Esophagus squamous epithelium (tissue), 5 donors: ENCODE data around the gene IFIH1. TPM values are rescaled to one million over a fixed set of nuclear protein-coding genes. Genes with fewer than 3 reads are reported as not detected.

ENCODE experiments used
- DNase-seq: peaks from one replicate; lab custom pipeline; 2025; lab: John Stamatoyannopoulos, UW
- H3K27ac ChIP-seq, 4 donors: fragments of 200-600 bp; sonication (generic); one replicate each; pipeline ENCODE4 v1.5.1; 2016 to 2019; ENCODE audit warnings: mild to moderate bottlenecking in 1 of 4
- H3K27me3 ChIP-seq, 4 donors: fragments of 200-600 bp; sonication (generic); 1 replicate in 3 of 4; 2 replicates in 1 of 4; pipeline versions ENCODE4 v1.5.1 to v1.6.0; 2017 to 2021; ENCODE audit warnings: antibody characterized with exemption in 1 of 4
- H3K36me3 ChIP-seq, 3 donors: fragments of 200-600 bp; sonication (generic); one replicate each; pipeline ENCODE4 v1.5.1; 2016 to 2019
- H3K4me1 ChIP-seq, 3 donors: fragments of 200-600 bp; sonication (generic); one replicate each; pipeline ENCODE4 v1.5.1; 2017 to 2019
- H3K4me3 ChIP-seq, 4 donors: fragments of 200-600 bp; sonication (generic); 1 replicate in 3 of 4; 2 replicates in 1 of 4; pipeline ENCODE4 v1.5.1; 2016 to 2019; ENCODE audit warnings: mild to moderate bottlenecking in 2 of 4, moderate library complexity in 1 of 4
- H3K9me3 ChIP-seq, 3 donors: fragments of 200-600 bp; sonication (generic); one replicate each; pipeline ENCODE4 v1.5.1; 2016 to 2019
- CTCF ChIP-seq, 6 experiments: fragments of 450-650 bp in 4 of 6; fragments of 200-600 bp in 2 of 6; sonication (generic) in 2 of 6; IDR thresholded peaks; one replicate each; pipeline ENCODE4 v1.5.1; 2016 to 2019; ENCODE audit warnings: antibody characterized with exemption in 6 of 6, mild to moderate bottlenecking in 4 of 6, moderate library complexity in 4 of 6
- POLR2A ChIP-seq, 4 donors: fragments of 450-650 bp; IDR thresholded peaks; one replicate each; pipeline ENCODE4 v1.6.1; 2017; ENCODE audit warnings: antibody characterized with exemption in 4 of 4, mild to moderate bottlenecking in 4 of 4, moderate library complexity in 3 of 4
- WGBS, 2 donors: methylation state at CpG; one replicate each; pipeline ENCODE4 v1.1.5; 2018; 5-methylcytosine and 5-hydroxymethylcytosine counted together
- intact Hi-C: fragments of 100-400 bp; cut with DNase I; formaldehyde crosslinking; loops from one replicate; pipeline ENCODE4 v1.15.0; 2022
- total RNA-seq, 4 donors: library from RNA; depleted of rRNA; stranded (reverse); fragments of >200 nt; gene quantifications; one replicate each; pipeline ENCODE4 v1.1.0, GENCODE V29; 2016
- donor health status: DM: yes; HTN: yes; CAD: no.

IFIH1 gene
- total RNA-seq, 4 donors from 2014 or later = 8.2 to 17.4 (median 10.8) TPM

GRCh38 chr2:162293122-162293786 lies 25.2 kb downstream of the IFIH1 start:
- peaks cover 0 to 4% (median under 1%) of the 10 kb centered on the region in 3 donors for H3K36me3 ChIP-seq
- H3K9me3 ChIP-seq = no peaks in the 10 kb centered on the region
- H3K4me3 ChIP-seq = no peak overlapping the region
- 49 to 51% methylated on average over 2 of the region's 2 CpGs for WGBS, 2 donors
- no peak for TF ChIP-seq CTCF (IDR thresholded peaks at IDR 0.05)
- no peak for TF ChIP-seq POLR2A (IDR thresholded peaks at IDR 0.05)
- H3K4me1 ChIP-seq = no peaks in the 10 kb centered on the region
- intact Hi-C loops = no loop called here
- H3K27ac ChIP-seq = no peak overlapping the region
- H3K27me3 ChIP-seq = no peaks in the 10 kb centered on the region
- no peak for DNase-seq

GRCh38 chr2:162291748-162292147 lies 26.7 kb downstream of the IFIH1 start:
- H3K4me3 ChIP-seq = no peak overlapping the region
- TF ChIP-seq CTCF (IDR thresholded peaks at IDR 0.05) (no peak), POLR2A (IDR thresholded peaks at IDR 0.05) (no peak)
- no peaks in the 10 kb centered on the region for H3K27me3 ChIP-seq
- no peaks in the 10 kb centered on the region for H3K9me3 ChIP-seq
- intact Hi-C loops = no loop called here
- no peak for DNase-seq
- H3K4me1 ChIP-seq = no peaks in the 10 kb centered on the region
- H3K27ac ChIP-seq = no peak overlapping the region
- H3K36me3 ChIP-seq = peaks cover 0 to 19% (median 4%) of the 10 kb centered on the region in 3 donors
- 81 to 95% methylated on average over 3 of the region's 3 CpGs for WGBS, 2 donors

GRCh38 chr2:162282765-162283425 lies 35.6 kb downstream of the IFIH1 start:
- Histone ChIP-seq H3K27ac (no peak overlapping the region), H3K4me3 (no peak overlapping the region), H3K4me1 (no peaks in the 10 kb centered on the region), H3K9me3 (no peaks in the 10 kb centered on the region), H3K36me3 (peaks cover 0 to 88% (median 0%) of the 10 kb centered on the region in 3 donors), H3K27me3 (no peaks in the 10 kb centered on the region)
- intact Hi-C loops = no loop called here
- 56 to 63% methylated on average over 4 of the region's 4 CpGs for WGBS, 2 donors
- DNase-seq = no peak
- TF ChIP-seq POLR2A (IDR thresholded peaks at IDR 0.05) = no peak
- no peak for TF ChIP-seq CTCF (IDR thresholded peaks at IDR 0.05)

- peaks cover 0 to 87% (median 0%) of the 10 kb centered on the region in 3 donors for H3K36me3 ChIP-seq
Observed at GRCh38 chr2:162280654-162281053, 37.8 kb downstream of the IFIH1 start.

More at GRCh38 chr2:162280654-162281053, 37.8 kb downstream of the IFIH1 start:
- Histone ChIP-seq H3K27me3 (no peaks in the 10 kb centered on the region), H3K27ac (no peak overlapping the region), H3K4me1 (no peaks in the 10 kb centered on the region), H3K9me3 (no peaks in the 10 kb centered on the region), H3K4me3 (no peak overlapping the region)
- 91 to 97% methylated on average over 1 of the region's 1 CpG for WGBS, 2 donors
- TF ChIP-seq POLR2A (IDR thresholded peaks at IDR 0.05) (no peak), CTCF (IDR thresholded peaks at IDR 0.05) (no peak)
- no peak for DNase-seq
- intact Hi-C loops = no loop called here
